Left ventricle myocardium superior (tissue), 1 donor: ENCODE results near the gene CCT5. TPM values are rescaled to one million over a fixed set of nuclear protein-coding genes. Genes with fewer than 3 reads are reported as not detected.
A peak's percentile ranks its signal among the peaks of the same experiment; 100 is the strongest.

Experiments
- ATAC-seq: fragments of 200-7000 bp; cut with Tn5 transposase; one replicate; pipeline ENCODE4 v1.9.1; 2020; ENCODE audit warnings: mild to moderate bottlenecking, moderate library complexity
- DNase-seq: peaks from one replicate; pipeline ENCODE4 v3.0.0-alpha.2; 2020
- intact Hi-C: fragments of 100-400 bp; cut with micrococcal nuclease; formaldehyde crosslinking; loops from one replicate; pipeline ENCODE4 v1.11.0; 2022
- long read RNA-seq: library from polyadenylated mRNA; unstranded; transcript quantifications from one replicate; pipeline ENCODE4 v2.0.0, GENCODE V29; 2021
- total RNA-seq: library from RNA; stranded (reverse); fragmentation: NEBNext Ultra II Directional; extraction: Animal tissue kit (Norgen Biotek cat#: 25700); gene quantifications from one replicate; pipeline ENCODE4 v1.2.1, GENCODE V29; 2021
- donor health status: DM: no; HTN: yes; CAD: no; lungs with severe emphysema.

The CCT5 gene
- 95.8 TPM for total RNA-seq
- long read RNA-seq, transcript CCT5-201 (11 exons, 3,675 nt): major isoform, 296 of 316 reads
- long read RNA-seq, partial matches to known transcripts: 8 of 316 reads
- long read RNA-seq, other reads (novel, unspliced or antisense): 12 of 316 reads

GRCh38 chr5:10249948-10250805, at the start of gene CCT5:
Gene CCT5 (plus strand): TSS chr5:10250280. CDS start chr5:10250341, 61 bp downstream.
- DNase-seq (peak; percentile 91), ATAC-seq (peak; percentile 94)

GRCh38 chr5:10201223-10201868, 48.7 kb upstream of the CCT5 start:
- intact Hi-C loops: no loop called here
- DNase-seq: no peak
- ATAC-seq: no peak

More at GRCh38 chr5:10249948-10250805, at the start of gene CCT5:
- intact Hi-C loops: no loop called here

DNA sequence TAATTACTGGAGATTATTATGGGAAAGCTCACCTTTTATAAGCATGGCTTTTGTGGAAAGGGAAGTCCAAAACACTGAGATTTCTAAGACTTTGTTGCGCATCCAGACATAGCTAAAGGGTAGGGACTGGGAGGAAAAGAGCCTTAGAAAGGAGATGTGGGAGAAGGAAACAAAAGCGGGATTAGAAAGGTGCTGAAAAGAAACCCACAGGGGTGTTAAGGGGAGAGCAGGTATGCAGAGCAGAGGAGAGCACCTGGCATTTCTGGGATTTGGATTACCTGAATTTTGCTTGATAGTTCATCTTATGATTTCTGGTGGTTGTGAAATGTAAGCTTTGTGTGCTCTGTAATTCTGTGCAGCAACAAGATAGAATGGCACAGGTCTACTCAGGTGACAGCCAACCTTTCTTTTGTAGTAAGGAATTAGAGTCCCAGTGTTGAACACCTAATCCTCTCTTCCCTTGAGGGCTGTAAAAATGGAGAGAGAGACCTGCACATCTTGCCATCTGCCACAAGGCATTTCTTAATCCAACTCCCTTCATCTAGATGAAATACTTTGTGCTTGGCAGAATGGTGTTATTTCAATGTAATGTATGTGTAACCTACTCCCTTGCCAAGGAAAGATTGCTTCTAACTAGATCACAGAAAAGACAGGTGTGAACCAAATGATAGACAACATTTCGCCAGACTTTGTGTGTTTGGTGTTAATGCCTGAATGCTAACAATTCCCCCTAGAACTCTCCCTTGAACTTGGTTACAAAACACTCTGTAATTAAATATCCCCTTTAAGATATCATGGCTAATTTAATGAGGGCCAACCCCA, 47.8 kb upstream of the CCT5 start:
- ATAC-seq (no peak), DNase-seq (no peak)
- intact Hi-C loops: no loop called here

GRCh38 chr5:10209004-10209403, 41.1 kb upstream of the CCT5 start:
- intact Hi-C loops: no loop called here
- ATAC-seq: no peak
- no peak for DNase-seq

GRCh38 chr5:10213316-10213715, 36.8 kb upstream of the CCT5 start:
- ATAC-seq: no peak
- intact Hi-C loops: no loop called here
- no peak for DNase-seq

GRCh38 chr5:10214041-10214440, 36.0 kb upstream of the CCT5 start:
- intact Hi-C loops: no loop called here
- ATAC-seq (no peak), DNase-seq (no peak)

DNA sequence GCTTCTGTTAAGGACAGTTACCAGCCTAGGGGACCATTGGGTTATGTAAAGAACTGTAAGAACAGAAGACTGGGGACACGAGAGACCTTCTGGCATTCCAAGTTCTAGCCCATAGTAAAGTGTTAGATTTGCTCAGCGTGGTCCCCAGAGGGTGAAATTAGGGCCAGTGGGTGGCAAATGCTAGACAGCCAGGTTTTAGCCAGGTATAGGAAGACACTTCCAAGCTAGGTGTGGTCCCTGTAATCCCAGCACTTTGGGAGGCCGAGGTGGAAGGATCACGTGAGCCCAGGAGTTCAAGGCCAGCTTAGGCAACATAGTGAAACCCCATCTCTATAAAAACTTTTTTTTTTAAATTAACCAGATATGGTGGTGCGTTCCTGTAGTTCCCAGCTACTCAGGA, 34.7 kb upstream of the CCT5 start:
- intact Hi-C loops: no loop called here
- ATAC-seq (no peak), DNase-seq (no peak)

- intact Hi-C loops: no loop called here
- ATAC-seq (no peak), DNase-seq (no peak)
These were observed 34.0 kb upstream of the CCT5 start for GRCh38 chr5:10216107-10216506.

DNA sequence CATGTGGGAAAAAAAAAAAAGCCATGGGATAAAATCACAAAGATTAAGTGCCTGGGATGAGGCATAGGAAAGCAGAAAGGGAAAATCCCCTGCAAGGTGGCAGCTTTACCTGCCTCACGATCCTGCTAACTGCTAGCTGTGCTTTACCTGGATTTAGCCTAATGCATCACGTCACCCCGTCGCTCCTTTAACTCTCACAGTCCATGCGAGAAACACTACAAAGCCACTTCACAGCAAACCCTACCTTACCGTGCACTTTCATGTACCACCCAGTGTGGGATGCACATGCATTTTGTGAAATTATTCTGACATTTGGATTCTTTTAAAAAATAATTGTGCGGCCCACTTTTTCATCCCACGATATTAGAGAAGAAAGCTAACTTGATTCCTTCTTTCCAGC, 31.4 kb upstream of the CCT5 start:
- no peak for ATAC-seq
- no peak for DNase-seq
- intact Hi-C loops: no loop called here

GRCh38 chr5:10219068-10219467, 31.0 kb upstream of the CCT5 start:
- ATAC-seq (no peak), DNase-seq (no peak)
- intact Hi-C loops: no loop called here

GRCh38 chr5:10220248-10220647, 29.8 kb upstream of the CCT5 start:
- ATAC-seq (no peak), DNase-seq (no peak)
- intact Hi-C loops: no loop called here

GRCh38 chr5:10222326-10222725, 27.8 kb upstream of the CCT5 start:
- intact Hi-C loops: no loop called here
- ATAC-seq: no peak
- no peak for DNase-seq

DNA sequence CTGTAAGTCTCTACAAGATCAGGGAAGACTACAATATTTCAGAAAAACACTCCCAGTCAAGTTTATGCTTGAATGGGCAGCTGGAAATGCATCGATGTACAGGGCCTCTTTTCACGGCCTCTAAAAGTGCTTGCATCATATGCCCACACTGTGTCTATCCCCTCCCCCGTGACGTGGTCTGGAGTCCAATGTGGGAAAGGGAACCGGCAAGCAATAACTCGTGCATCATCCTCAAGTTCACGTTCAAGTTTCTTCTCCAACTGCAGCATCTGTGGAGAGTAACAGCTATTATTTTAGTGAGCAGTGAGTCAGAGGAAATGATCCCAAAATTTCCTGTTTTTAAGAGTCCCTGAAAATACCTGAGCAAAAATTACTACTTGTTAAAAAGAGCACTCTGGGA, 22.7 kb upstream of the CCT5 start:
- DNase-seq (no peak), ATAC-seq (no peak)
- intact Hi-C loops: no loop called here

- intact Hi-C loops: no loop called here
- no peak for DNase-seq
These were observed 21.8 kb upstream of the CCT5 start for GRCh38 chr5:10228288-10228687.

GRCh38 chr5:10229306-10230048, 20.6 kb upstream of the CCT5 start:
- no peak for DNase-seq
- ATAC-seq: no peak
- intact Hi-C loops: no loop called here

More at GRCh38 chr5:10228288-10228687, 21.8 kb upstream of the CCT5 start:
- no peak for ATAC-seq

DNA sequence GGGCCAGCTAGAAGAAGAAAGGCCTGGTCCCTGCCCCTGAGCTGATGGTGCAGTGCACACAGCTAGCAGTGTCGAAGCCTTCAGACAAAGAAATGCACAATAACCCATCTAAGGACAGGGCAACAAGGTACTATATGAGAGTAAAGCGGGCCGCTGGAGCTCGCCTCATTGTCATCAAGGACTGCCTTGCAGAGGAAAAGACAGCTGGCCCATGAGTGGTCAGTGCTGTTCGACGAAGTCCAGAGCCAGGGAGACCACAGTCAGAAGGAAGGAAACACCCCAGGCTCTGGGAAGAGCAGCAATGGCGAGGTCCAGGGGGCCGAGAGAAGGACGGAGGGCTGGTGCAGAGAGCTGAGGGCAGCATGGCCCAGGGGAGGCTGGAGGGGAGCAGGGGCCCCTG, 17.7 kb upstream of the CCT5 start:
- intact Hi-C loops: no loop called here
- DNase-seq (no peak), ATAC-seq (no peak)

GRCh38 chr5:10233011-10233410, 17.1 kb upstream of the CCT5 start:
- no peak for DNase-seq
- ATAC-seq: no peak
- intact Hi-C loops: no loop called here

DNA sequence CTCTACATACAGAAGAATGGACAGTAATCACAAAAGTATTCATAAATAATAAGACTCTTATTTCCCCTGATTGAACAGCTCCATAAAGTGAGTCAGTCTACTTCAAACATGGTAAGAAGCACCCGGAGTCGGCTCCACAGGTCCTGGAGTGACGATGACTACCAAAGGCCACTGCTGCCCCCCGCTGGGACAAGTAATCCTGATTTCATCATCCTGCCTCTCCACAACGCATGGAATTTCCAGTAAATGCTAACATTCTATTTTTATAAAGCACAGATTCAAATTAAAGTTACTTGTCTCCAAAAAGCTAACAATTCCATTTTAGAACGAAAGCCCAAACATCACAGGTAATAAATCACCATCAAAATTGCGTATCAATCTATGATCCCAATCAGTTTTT, 16.6 kb upstream of the CCT5 start:
- ATAC-seq (no peak), DNase-seq (no peak)
- intact Hi-C loops: no loop called here

DNA sequence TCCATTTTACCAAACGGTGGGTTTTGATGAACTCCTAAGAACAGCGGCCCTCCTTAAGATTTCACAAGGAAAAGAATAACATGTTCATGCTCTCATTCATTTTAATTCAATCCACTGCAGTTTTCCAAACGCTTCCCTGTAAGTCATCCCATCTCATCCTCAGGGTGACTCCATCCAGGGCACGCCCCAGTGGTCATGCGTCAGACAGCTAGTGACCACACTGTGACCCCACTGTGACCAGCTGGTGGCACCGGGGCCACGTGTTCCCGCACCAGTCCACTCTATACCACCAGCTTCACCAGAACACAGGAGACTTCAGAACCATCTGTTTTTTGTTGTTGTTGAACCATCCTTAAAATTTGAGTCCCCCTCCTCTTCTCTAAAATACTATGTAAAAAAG, 14.7 kb upstream of the CCT5 start:
- DNase-seq (no peak), ATAC-seq (no peak)
- intact Hi-C loops: no loop called here
